H1 (cell line): ENCODE results near the gene GOLPH3L. TPM values are rescaled to one million over a fixed set of nuclear protein-coding genes. Genes with fewer than 3 reads are reported as not detected.

Experiments used
- SAP30 ChIP-seq: fragments of 300-600 bp; sonication (generic); IDR thresholded peaks from 2 replicates; pipeline ENCODE4 v1.7.1; 2012; ENCODE audit warnings: low read length, moderate library complexity, mild to moderate bottlenecking, inconsistent platforms; ENCODE audit not compliant: insufficient read depth, insufficient replicate concordance
- TBP ChIP-seq: IDR thresholded peaks from 2 replicates; pipeline ENCODE4 v1.6.1; 2011; ENCODE audit warnings: low read depth, low read length, improper control_type of control experiment
- polyA plus RNA-seq, 7 experiments: library from polyadenylated mRNA; depleted of rRNA in 3 of 7; stranded (reverse) in 5 of 7; unstranded in 2 of 7; fragments of >200 nt in 5 of 7; fragments of 200-250 nt in 2 of 7; gene quantifications; 1 replicate in 5 of 7; 2 replicates in 1 of 7; 4 replicates in 1 of 7; pipeline versions ENCODE4 v1.2.1 to v1.2.3, GENCODE V29; 2011 to 2013; ENCODE audit warnings: missing spikeins in 2 of 7, mixed read lengths in 2 of 7
- total RNA-seq: library from RNA; stranded (reverse); fragmentation: NEBNext Ultra II Directional; extraction: Animal tissue kit (Norgen Biotek cat#: 25700); gene quantifications from 2 replicates; pipeline ENCODE4 v1.2.1, GENCODE V29; 2021

GOLPH3L gene
- total and polyA plus RNA-seq, 2 of the 8 experiments (the other 6 are each of a cell fraction or from before 2014, with no cell fraction given) = 13.3 to 40.8 TPM

GRCh38 chr1:150620919-150621318 is 76.0 kb downstream of the GOLPH3L start (continued):
- no peak for TF ChIP-seq SAP30
- TF ChIP-seq TBP = no peak
